ENCODE measurements around the gene RP9. TPM values are rescaled to one million over a fixed set of nuclear protein-coding genes. Genes with fewer than 3 reads are reported as not detected.

The RP9 gene
- total RNA-seq, 4 donors from 2014 or later, result 4.7 to 11.7 (median 10.1) TPM

DNA sequence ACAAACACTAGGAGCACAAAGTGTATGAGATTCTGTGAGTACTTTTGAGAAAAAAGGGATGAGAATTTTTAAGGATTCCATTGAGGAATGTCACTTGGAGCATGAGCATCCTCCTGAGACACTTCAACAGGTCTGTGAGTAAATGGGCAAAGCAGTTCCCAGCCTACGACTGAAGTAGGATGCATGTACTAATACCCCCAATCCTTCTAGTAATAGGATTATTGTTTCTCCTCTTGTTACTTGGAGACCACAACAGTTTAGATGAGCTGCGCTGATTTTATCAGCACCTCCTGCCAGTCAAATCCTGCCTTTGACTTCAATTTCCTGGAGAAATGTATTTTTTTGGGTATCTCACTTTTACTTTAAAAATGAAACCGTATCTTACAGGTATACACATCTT, 21.0 kb upstream of the RP9 start:
- Histone ChIP-seq H3K9me3 (no peaks in the 10 kb centered on the region), H3K27ac (peak overlapping the region in 1 of 4 donors; percentile 87), H3K4me1 (peaks cover 0 to 36% (median 3%) of the 10 kb centered on the region in 3 donors), H3K27me3 (no peaks in the 10 kb centered on the region), H3K36me3 (no peaks in the 10 kb centered on the region), H3K4me3 (peak overlapping the region; percentile 73 to 86)
- ATAC-seq, result no peak
- WGBS, 2 donors (ENCODE audit: low coverage in 1 of 2), result 6 to 13% methylated on average over 3 of the region's 3 CpGs
- TF ChIP-seq EP300 (IDR thresholded peaks at IDR 0.05) (no peak), POLR2A (IDR thresholded peaks at IDR 0.05) (no peak), POLR2AphosphoS5 (IDR thresholded peaks at IDR 0.05) (no peak)
- TF ChIP-seq, protein P1, sequence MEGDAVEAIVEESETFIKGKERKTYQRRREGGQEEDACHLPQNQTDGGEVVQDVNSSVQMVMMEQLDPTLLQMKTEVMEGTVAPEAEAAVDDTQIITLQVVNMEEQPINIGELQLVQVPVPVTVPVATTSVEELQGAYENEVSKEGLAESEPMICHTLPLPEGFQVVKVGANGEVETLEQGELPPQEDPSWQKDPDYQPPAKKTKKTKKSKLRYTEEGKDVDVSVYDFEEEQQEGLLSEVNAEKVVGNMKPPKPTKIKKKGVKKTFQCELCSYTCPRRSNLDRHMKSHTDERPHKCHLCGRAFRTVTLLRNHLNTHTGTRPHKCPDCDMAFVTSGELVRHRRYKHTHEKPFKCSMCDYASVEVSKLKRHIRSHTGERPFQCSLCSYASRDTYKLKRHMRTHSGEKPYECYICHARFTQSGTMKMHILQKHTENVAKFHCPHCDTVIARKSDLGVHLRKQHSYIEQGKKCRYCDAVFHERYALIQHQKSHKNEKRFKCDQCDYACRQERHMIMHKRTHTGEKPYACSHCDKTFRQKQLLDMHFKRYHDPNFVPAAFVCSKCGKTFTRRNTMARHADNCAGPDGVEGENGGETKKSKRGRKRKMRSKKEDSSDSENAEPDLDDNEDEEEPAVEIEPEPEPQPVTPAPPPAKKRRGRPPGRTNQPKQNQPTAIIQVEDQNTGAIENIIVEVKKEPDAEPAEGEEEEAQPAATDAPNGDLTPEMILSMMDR (IDR thresholded peaks at IDR 0.05), result no peak

DNA sequence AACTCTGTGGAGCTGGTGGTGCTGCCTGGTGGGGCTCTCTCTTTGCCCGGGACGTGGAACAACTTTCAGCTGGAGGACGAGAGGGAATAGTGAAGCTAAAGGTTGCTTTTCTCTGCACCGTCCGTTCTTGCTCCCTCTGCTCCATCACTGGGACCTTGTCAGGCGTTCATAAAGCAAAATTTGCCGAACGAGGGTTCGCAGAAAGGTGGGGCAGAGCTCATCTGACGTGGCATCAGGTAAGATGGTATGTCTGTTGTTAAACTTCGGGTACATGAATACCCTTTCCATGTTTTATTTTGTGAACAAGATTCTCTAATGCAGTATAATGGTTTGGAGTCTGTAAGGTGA, 20.6 kb upstream of the RP9 start:
- H3K4me3 ChIP-seq, result peak overlapping the region; percentile 73 to 86
- WGBS, 2 donors (ENCODE audit: low coverage in 1 of 2), result 0 to 1% methylated on average over 1 to 8 of the region's 11 CpGs
- TF ChIP-seq POLR2AphosphoS5 (IDR thresholded peaks at IDR 0.05) (no peak), EP300 (IDR thresholded peaks at IDR 0.05) (no peak), POLR2A (IDR thresholded peaks at IDR 0.05) (no peak)
- TF ChIP-seq, protein P1 (IDR thresholded peaks at IDR 0.05), result no peak
- H3K27me3 ChIP-seq, result no peaks in the 10 kb centered on the region
- no peak for ATAC-seq
- peak overlapping the region in 3 of 4 donors; percentile 87 to 94 (median 91) for H3K27ac ChIP-seq
- no peaks in the 10 kb centered on the region for H3K9me3 ChIP-seq
- H3K36me3 ChIP-seq, result no peaks in the 10 kb centered on the region
- peaks cover 0 to 36% (median 3%) of the 10 kb centered on the region in 3 donors for H3K4me1 ChIP-seq

DNA sequence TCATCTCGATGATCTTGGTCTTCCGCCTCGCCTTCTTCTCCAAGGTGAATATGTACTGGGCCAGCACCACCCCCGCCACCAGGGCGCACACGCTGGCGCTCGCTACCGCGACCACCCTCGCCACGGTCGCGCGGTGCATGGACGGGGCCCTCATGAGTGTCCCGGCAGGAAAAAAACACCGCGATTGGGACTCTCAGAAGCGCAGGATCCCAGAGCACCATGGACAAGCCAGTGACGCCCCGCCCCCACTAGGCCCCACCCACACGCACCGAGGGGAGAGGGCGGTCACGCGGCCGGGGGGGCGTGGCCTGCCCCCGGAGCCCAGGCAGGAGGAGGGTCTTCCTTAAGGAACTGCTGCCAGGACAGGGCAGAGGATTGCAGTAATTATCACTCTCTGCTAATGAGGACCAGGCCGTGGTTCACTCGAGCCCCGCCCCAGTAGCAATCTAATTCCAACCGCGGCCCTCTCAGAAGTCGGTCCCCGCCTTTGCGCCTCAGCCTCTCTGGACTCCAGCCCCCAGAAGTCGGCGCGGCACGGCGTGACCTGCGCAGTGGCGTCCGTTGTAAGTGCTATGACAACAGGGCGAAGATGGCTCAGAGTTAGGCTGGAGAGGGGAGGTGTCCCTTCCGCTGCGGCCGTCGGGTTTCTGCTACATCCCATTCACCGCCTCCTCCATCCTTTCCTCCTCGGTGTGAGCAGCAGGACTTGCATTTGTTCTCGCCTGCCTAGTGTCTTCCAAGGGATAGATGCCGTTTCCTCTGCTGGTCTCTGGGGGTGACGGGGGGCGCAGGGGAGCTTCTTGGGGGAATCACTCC, 20.0 kb upstream of the RP9 start, which contains the start of gene BBS9:
BBS9 (plus strand) TSS at position 575 of the 816 bp plus-strand sequence. CDS start 16,689 bp downstream, outside the sequence.
- ATAC-seq, result peak; percentile 99

DNA sequence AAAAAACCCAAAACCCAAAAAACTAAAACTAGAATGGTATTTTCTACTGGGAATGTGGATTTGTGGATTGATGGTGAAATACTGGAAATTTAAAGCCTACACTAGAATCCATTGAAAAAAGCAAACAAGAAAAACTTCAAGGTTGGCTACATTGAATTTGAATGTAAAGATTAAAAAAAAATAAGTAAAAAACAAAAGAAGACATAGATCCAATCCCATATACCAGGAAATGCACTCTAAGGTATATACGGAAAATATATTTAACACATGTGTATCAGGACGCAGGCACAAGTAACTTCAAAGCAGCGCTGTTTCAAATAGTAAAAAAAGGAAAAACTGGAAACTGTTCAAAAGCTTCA, 19.4 kb upstream of the RP9 start:
- H3K27me3 ChIP-seq, result no peaks in the 10 kb centered on the region
- H3K36me3 ChIP-seq, result no peaks in the 10 kb centered on the region
- no peak for TF ChIP-seq EP300 (IDR thresholded peaks at IDR 0.05)
- no peak for TF ChIP-seq POLR2A (IDR thresholded peaks at IDR 0.05)
- no peak for TF ChIP-seq POLR2AphosphoS5 (IDR thresholded peaks at IDR 0.05)
- TF ChIP-seq, protein P1 (IDR thresholded peaks at IDR 0.05), result no peak
- 0% methylated on average over 3 of the region's 3 CpGs; no CpG with 5 or more reads in 1 of the 2 donors for WGBS, 2 donors (ENCODE audit: low coverage in 1 of 2)
- peaks cover 0 to 36% (median 3%) of the 10 kb centered on the region in 3 donors for H3K4me1 ChIP-seq
- no peak for ATAC-seq
- H3K27ac ChIP-seq, result peak overlapping the region; percentile 57 to 94 (median 89)
- H3K4me3 ChIP-seq, result peak overlapping the region; percentile 73 to 86
- no peaks in the 10 kb centered on the region for H3K9me3 ChIP-seq

More for the DNA sequence above, 20.0 kb upstream of the RP9 start, which contains the start of gene BBS9:
- peak; percentile 5 to 26 for TF ChIP-seq POLR2A (IDR thresholded peaks at IDR 0.05)
- TF ChIP-seq POLR2AphosphoS5 (IDR thresholded peaks at IDR 0.05), result peak; percentile 6
- TF ChIP-seq, protein P1 (IDR thresholded peaks at IDR 0.05), result peak in 1 of 4 experiments; percentile 5
- no peak for TF ChIP-seq EP300 (IDR thresholded peaks at IDR 0.05)
- H3K9me3 ChIP-seq, result no peaks in the 10 kb centered on the region
- whole genome bisulfite sequencing, 2 donors (ENCODE audit: low coverage in 1 of 2), result 0% methylated on average over 19 of the region's 57 CpGs; no CpG with 5 or more reads in 1 of the 2 donors
- no peaks in the 10 kb centered on the region for H3K27me3 ChIP-seq
- peak within 1 kb of the TSS; percentile 57 to 94 (median 89) for H3K27ac ChIP-seq
- peaks cover 0 to 36% (median 3%) of the 10 kb centered on the region in 3 donors for H3K4me1 ChIP-seq
- no peaks in the 10 kb centered on the region for H3K36me3 ChIP-seq
- peak within 1 kb of the TSS; percentile 73 to 86 for H3K4me3 ChIP-seq

All from gastroesophageal sphincter (tissue), 4 donors.